ENCODE measurements around the gene CNBD2. TPM values are rescaled to one million over a fixed set of nuclear protein-coding genes. Genes with fewer than 3 reads are reported as not detected.
A peak's percentile ranks its signal among the peaks of the same experiment; 100 is the strongest.
"Not testable (repeated sequence)": the region's sequence is repeated elsewhere in the genome, so short reads cannot be mapped to it uniquely, and the experiment has no call there.

Gene CNBD2
- total and polyA plus RNA-seq, 4 experiments from 2014 or later, result 6.7 to 8.2 (median 7.5) TPM

GRCh38 chr20:35954200-35954906 lies 14.0 kb upstream of the CNBD2 start, which contains the start of gene SCAND1:
Gene SCAND1, minus strand, starts transcription at chr20:35954502. Its CDS starts 218 bp downstream, at chr20:35954284.
- H3K36me3 Mint-ChIP-seq, result peaks cover 0 to 21% of the 10 kb centered on the region in 2 donors
- ChIA-PET CTCF (ENCODE audit: partially characterized antibody) (interaction anchor here (0.6 to 2.7 kb wide), 43 partner anchors 8 to 1591 kb away, joined by 3 to 19 read pairs (median 4); partner anchors contain the start of genes CEP250, CNBD2, CPNE1 and EDEM2), POLR2A (ENCODE audit: partially characterized antibody) (interaction anchor here (0.7 to 3.8 kb wide), 51 partner anchors 8 to 1961 kb away, joined by 3 to 82 read pairs (median 5); partner anchors contain the start of genes AAR2, AHCY, CEP250 and CNBD2)
- H3K27me3 ChIP-seq (ENCODE audit: insufficient read depth, low read length), result no peaks in the 10 kb centered on the region
- no peaks in the 10 kb centered on the region for H3K9me3 ChIP-seq (ENCODE audit: control insufficient read depth in 1 of 2, low read length in 2 of 2)
- peak; percentile 97 to 99 (median 98) for DNase-seq
- peak within 1 kb of the TSS; percentile 96 for H3K27ac ChIP-seq (ENCODE audit: low read depth, low read length)
- H3K27me3 Mint-ChIP-seq, result no peaks in the 10 kb centered on the region
- H3K4me1 Mint-ChIP-seq, result peaks cover 6 to 35% (median 14%) of the 10 kb centered on the region in 4 donors
- intact Hi-C loops (cut with micrococcal nuclease), result loop anchor here (1.0 to 10.0 kb wide), 11 partner anchors 96 to 1143 kb away; partner anchors contain the start of genes CEP250, CPNE1, NCOA6 and PHF20
- H3K4me1 ChIP-seq (ENCODE audit: insufficient read depth, low read length), result peaks cover 25% of the 10 kb centered on the region
- H3K27ac Mint-ChIP-seq, result peak within 1 kb of the TSS; percentile 99 to 100 (median 99)
- no peaks in the 10 kb centered on the region for H3K36me3 ChIP-seq (ENCODE audit: insufficient read depth, low read length)
- H3K4me3 Mint-ChIP-seq, result peak within 1 kb of the TSS; percentile 99 to 100 (median 99)
- H3K4me3 ChIP-seq (ENCODE audit: low read length in 2 of 2), result peak within 1 kb of the TSS; percentile 64 to 96
- H3K9me3 Mint-ChIP-seq, result peaks cover 0 to 3% (median 0%) of the 10 kb centered on the region in 8 donors

- peak; percentile 54 to 73 (median 67) for DNase-seq
- Mint-ChIP-seq H3K27me3 (no peaks in the 10 kb centered on the region), H3K27ac (peak overlapping the region; percentile 99 to 100 (median 99)), H3K9me3 (peaks cover 0 to 4% (median 0%) of the 10 kb centered on the region in 8 donors), H3K36me3 (peaks cover 0 to 21% of the 10 kb centered on the region in 2 donors), H3K4me1 (peaks cover 6 to 35% (median 14%) of the 10 kb centered on the region in 4 donors), H3K4me3 (peak overlapping the region; percentile 99 to 100 (median 99))
- Histone ChIP-seq H3K4me1 (ENCODE audit: insufficient read depth, low read length) (peaks cover 25% of the 10 kb centered on the region), H3K4me3 (ENCODE audit: low read length in 2 of 2) (peak overlapping the region; percentile 26 to 96), H3K27me3 (ENCODE audit: insufficient read depth, low read length) (no peaks in the 10 kb centered on the region), H3K27ac (ENCODE audit: low read depth, low read length) (peak overlapping the region; percentile 96), H3K9me3 (ENCODE audit: control insufficient read depth in 1 of 2, low read length in 2 of 2) (no peaks in the 10 kb centered on the region), H3K36me3 (ENCODE audit: insufficient read depth, low read length) (no peaks in the 10 kb centered on the region)
- POLR2A ChIA-PET (ENCODE audit: partially characterized antibody), result interaction anchor here (0.8 to 3.8 kb wide), 33 partner anchors 7 to 1842 kb away, joined by 3 to 82 read pairs (median 5); partner anchors contain the start of genes AAR2, AHCY, CEP250 and CNBD2
- intact Hi-C loops (cut with micrococcal nuclease), result loop anchor here (1.0 to 10.0 kb wide), 11 partner anchors 95 to 1142 kb away; partner anchors contain the start of genes CEP250, CPNE1, NCOA6 and PHF20
- CTCF ChIA-PET (ENCODE audit: partially characterized antibody), result interaction anchor here (0.9 to 3.4 kb wide), 32 partner anchors 7 to 1591 kb away, joined by 3 to 19 read pairs (median 5); partner anchors contain the start of genes CEP250, CNBD2, CPNE1 and NDRG3
These were observed 13.5 kb upstream of the CNBD2 start for GRCh38 chr20:35954907-35955251.

- ChIA-PET CTCF (ENCODE audit: partially characterized antibody) (interaction anchor here (3.4 kb wide), 1 partner anchor 9 kb away, joined by 7 read pairs; no protein-coding TSS in a partner anchor), POLR2A (ENCODE audit: partially characterized antibody) (no interaction called here)
- no peaks in the 10 kb centered on the region for H3K27me3 Mint-ChIP-seq
- no peaks in the 10 kb centered on the region for H3K36me3 ChIP-seq (ENCODE audit: insufficient read depth, low read length)
- no peaks in the 10 kb centered on the region for H3K9me3 ChIP-seq (ENCODE audit: control insufficient read depth in 1 of 2, low read length in 2 of 2)
- H3K4me3 Mint-ChIP-seq, result peak overlapping the region in 3 of 8 donors; percentile 6 to 38 (median 33)
- peaks cover 25% of the 10 kb centered on the region for H3K4me1 ChIP-seq (ENCODE audit: insufficient read depth, low read length)
- H3K36me3 Mint-ChIP-seq, result peaks cover 0 to 21% of the 10 kb centered on the region in 2 donors
- H3K27ac Mint-ChIP-seq, result peak overlapping the region in 3 of 7 donors; percentile 23 to 25 (median 23)
- DNase-seq, result no peak
- no peak overlapping the region for H3K4me3 ChIP-seq (ENCODE audit: low read length in 2 of 2)
- peaks cover 6 to 35% (median 13%) of the 10 kb centered on the region in 4 donors for H3K4me1 Mint-ChIP-seq
- intact Hi-C loops (cut with micrococcal nuclease), result loop anchor here (10.0 kb wide), 2 partner anchors 618 to 1132 kb away; partner anchors contain the start of genes NCOA6 and TGIF2
- no peak overlapping the region for H3K27ac ChIP-seq (ENCODE audit: low read depth, low read length)
- H3K9me3 Mint-ChIP-seq, result peaks cover 0 to 4% (median 0%) of the 10 kb centered on the region in 8 donors
- H3K27me3 ChIP-seq (ENCODE audit: insufficient read depth, low read length), result no peaks in the 10 kb centered on the region
These were observed 11.8 kb upstream of the CNBD2 start for GRCh38 chr20:35956616-35957015.

GRCh38 chr20:35959291-35959690 lies 9.1 kb upstream of the CNBD2 start:
- CTCF ChIA-PET (ENCODE audit: partially characterized antibody); H3K9me3 ChIP-seq (ENCODE audit: control insufficient read depth in 1 of 2, low read length in 2 of 2); H3K36me3 ChIP-seq (ENCODE audit: insufficient read depth, low read length); DNase-seq; H3K4me3 ChIP-seq (ENCODE audit: low read length in 2 of 2); H3K27me3 Mint-ChIP-seq; H3K36me3 Mint-ChIP-seq; H3K27me3 ChIP-seq (ENCODE audit: insufficient read depth, low read length); H3K4me1 ChIP-seq (ENCODE audit: insufficient read depth, low read length); H3K4me3 Mint-ChIP-seq; H3K9me3 Mint-ChIP-seq; H3K27ac Mint-ChIP-seq; POLR2A ChIA-PET (ENCODE audit: partially characterized antibody); H3K27ac ChIP-seq (ENCODE audit: low read depth, low read length): not testable (repeated sequence)
- intact Hi-C loops (cut with micrococcal nuclease), result loop anchor here (10.0 kb wide), 2 partner anchors 616 to 1134 kb away; partner anchors contain the start of genes NCOA6 and TGIF2
- peaks cover 1 to 12% (median 3%) of the 10 kb centered on the region in 4 donors for H3K4me1 Mint-ChIP-seq

GRCh38 chr20:35963878-35964277 lies 4.5 kb upstream of the CNBD2 start:
- H3K9me3 Mint-ChIP-seq, result peaks cover 0 to 4% (median 0%) of the 10 kb centered on the region in 8 donors
- no peak for DNase-seq

GRCh38 chr20:35968930-35969329 lies 540 bp downstream of the CNBD2 start:
- H3K9me3 ChIP-seq (ENCODE audit: control insufficient read depth in 1 of 2, low read length in 2 of 2), result no peaks in the 10 kb centered on the region
- POLR2A ChIA-PET (ENCODE audit: partially characterized antibody), result no interaction called here
- no peaks in the 10 kb centered on the region for H3K27me3 ChIP-seq (ENCODE audit: insufficient read depth, low read length)
- intact Hi-C loops (cut with micrococcal nuclease), result no loop called here
- H3K4me3 ChIP-seq (ENCODE audit: low read length in 2 of 2), result no peak overlapping the region
- H3K36me3 Mint-ChIP-seq, result no peaks in the 10 kb centered on the region
- no peak for DNase-seq
- peaks cover 0 to 4% (median 0%) of the 10 kb centered on the region in 8 donors for H3K9me3 Mint-ChIP-seq
- H3K27ac Mint-ChIP-seq, result no peak overlapping the region
- no peak overlapping the region for H3K4me3 Mint-ChIP-seq
- CTCF ChIA-PET (ENCODE audit: partially characterized antibody), result interaction anchor here (1.1 to 1.3 kb wide), 2 partner anchors 14 to 233 kb away, joined by 3 read pairs; partner anchors contain the start of gene SCAND1
- H3K4me1 Mint-ChIP-seq, result peaks cover 0 to 4% (median 2%) of the 10 kb centered on the region in 4 donors
- H3K36me3 ChIP-seq (ENCODE audit: insufficient read depth, low read length), result no peaks in the 10 kb centered on the region
- H3K27me3 Mint-ChIP-seq, result no peaks in the 10 kb centered on the region
- no peaks in the 10 kb centered on the region for H3K4me1 ChIP-seq (ENCODE audit: insufficient read depth, low read length)
- H3K27ac ChIP-seq (ENCODE audit: low read depth, low read length), result no peak overlapping the region

More at GRCh38 chr20:35963878-35964277, 4.5 kb upstream of the CNBD2 start:
- Mint-ChIP-seq H3K4me1 (peaks cover 0 to 4% (median 2%) of the 10 kb centered on the region in 4 donors), H3K27me3 (no peaks in the 10 kb centered on the region), H3K4me3 (no peak overlapping the region), H3K27ac (no peak overlapping the region), H3K36me3 (no peaks in the 10 kb centered on the region)
- intact Hi-C loops (cut with micrococcal nuclease), result no loop called here
- Histone ChIP-seq H3K27ac (ENCODE audit: low read depth, low read length) (no peak overlapping the region), H3K4me1 (ENCODE audit: insufficient read depth, low read length) (no peaks in the 10 kb centered on the region), H3K36me3 (ENCODE audit: insufficient read depth, low read length) (no peaks in the 10 kb centered on the region), H3K27me3 (ENCODE audit: insufficient read depth, low read length) (no peaks in the 10 kb centered on the region), H3K4me3 (ENCODE audit: low read length in 2 of 2) (no peak overlapping the region), H3K9me3 (ENCODE audit: control insufficient read depth in 1 of 2, low read length in 2 of 2) (no peaks in the 10 kb centered on the region)
- CTCF ChIA-PET (ENCODE audit: partially characterized antibody), result interaction anchor here (0.7 to 1.6 kb wide), 2 partner anchors 9 to 29 kb away, joined by 3 to 7 read pairs; no protein-coding TSS in a partner anchor
- POLR2A ChIA-PET (ENCODE audit: partially characterized antibody), result interaction anchor here (1.2 kb wide), 1 partner anchor 9 kb away, joined by 5 read pairs; the partner anchor contains the start of gene SCAND1

Data from CD4-positive, alpha-beta memory T cell (primary cell).